DOHH2 (cell line): ENCODE measurements around the gene NRROS.

Experiments
- H3F3A ChIP-seq: fragments of 200-600 bp; sonication (generic), shearing (Covaris generic); 2 replicates; pipeline ENCODE4 v1.6.0; 2016; ENCODE audit warnings: antibody characterized with exemption, mild to moderate bottlenecking; ENCODE audit not compliant: control insufficient read depth, insufficient read depth
- H3K27ac ChIP-seq: fragments of 200-600 bp; sonication (generic); 2 replicates; pipeline ENCODE4 v1.5.1; 2014; ENCODE audit warnings: low read depth, mild to moderate bottlenecking, low read length, moderate library complexity
- H3K27me3 ChIP-seq: fragments of 200-600 bp; sonication (generic); 2 replicates; pipeline ENCODE4 v1.6.1; 2014; ENCODE audit warnings: mild to moderate bottlenecking, low read length, mixed read lengths; ENCODE audit not compliant: control insufficient read depth
- H3K36me3 ChIP-seq: fragments of 200-600 bp; sonication (generic); 2 replicates; pipeline ENCODE4 v1.6.1; 2014; ENCODE audit warnings: mild to moderate bottlenecking, low read length, moderate library complexity, mixed read lengths; ENCODE audit not compliant: control insufficient read depth
- H3K4me1 ChIP-seq: fragments of 200-600 bp; sonication (generic); 2 replicates; pipeline ENCODE4 v1.6.1; 2014; ENCODE audit warnings: mild to moderate bottlenecking, low read length, mixed read lengths; ENCODE audit not compliant: control insufficient read depth
- H3K4me2 ChIP-seq: fragments of 200-600 bp; sonication (generic); 2 replicates; pipeline ENCODE4 v1.6.0; 2014; ENCODE audit warnings: mild to moderate bottlenecking, low read length, moderate library complexity
- H3K4me3 ChIP-seq: fragments of 200-600 bp; sonication (generic); 2 replicates; pipeline ENCODE4 v1.5.1; 2014; ENCODE audit warnings: mild to moderate bottlenecking, low read length, mixed read lengths
- H3K79me2 ChIP-seq: fragments of 200-600 bp; sonication (generic); 2 replicates; pipeline ENCODE4 v1.6.1; 2014; ENCODE audit warnings: mild to moderate bottlenecking, low read length, mixed read lengths; ENCODE audit not compliant: control insufficient read depth
- H3K9me2 ChIP-seq: fragments of 200-600 bp; sonication (generic); replicated peaks from 2 replicates; pipeline ENCODE4 v1.6.1; 2014; ENCODE audit warnings: mild to moderate bottlenecking, low read length, mixed read lengths; ENCODE audit not compliant: control insufficient read depth
- H3K9me3 ChIP-seq: fragments of 200-600 bp; sonication (generic); 2 replicates; pipeline ENCODE4 v1.6.1; 2014; ENCODE audit warnings: antibody characterized with exemption, low read length, mixed read lengths; ENCODE audit not compliant: control insufficient read depth, insufficient read depth
- H4K20me1 ChIP-seq: fragments of 200-600 bp; sonication (generic); 2 replicates; pipeline ENCODE4 v1.6.0; 2014; ENCODE audit warnings: low read depth, mild to moderate bottlenecking, antibody characterized with exemption, low read length, moderate library complexity; ENCODE audit not compliant: control insufficient read depth, insufficient read depth
- EZH2phosphoT487 ChIP-seq: fragments of 200-600 bp; sonication (generic); IDR thresholded peaks from 2 replicates; pipeline ENCODE4 v1.6.1; 2017; ENCODE audit warnings: borderline replicate concordance, mild to moderate bottlenecking, antibody characterized with exemption, low read length, moderate library complexity, mixed read lengths
- TF ChIP-seq, protein P1 (sequence below): fragments of 200-600 bp; sonication (generic); IDR thresholded peaks from one replicate; pipeline ENCODE4 v1.5.1; 2014; ENCODE audit warnings: antibody characterized with exemption, mild to moderate bottlenecking, low read depth, low read length; ENCODE audit not compliant: poor library complexity, severe bottlenecking

NRROS gene

DNA sequence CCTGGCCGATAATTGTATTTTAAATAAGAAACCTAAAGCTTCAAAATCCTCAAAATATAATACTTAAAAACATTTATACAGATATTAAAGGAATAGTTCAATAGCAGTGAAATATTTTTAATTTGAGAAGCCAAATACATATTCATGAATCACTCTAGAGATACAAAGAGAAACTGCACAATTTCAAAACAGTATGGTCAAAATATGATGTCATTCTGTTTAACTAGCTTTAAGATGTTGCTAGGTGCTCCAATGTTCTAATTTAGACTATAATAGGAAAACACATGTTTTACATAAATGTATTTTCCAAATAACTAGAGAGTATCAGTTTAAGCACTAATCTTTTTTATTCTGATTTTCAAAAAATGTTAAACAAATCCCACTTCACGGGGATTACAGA lies 10.3 kb upstream of the NRROS start:
- Histone ChIP-seq H3K36me3 (no peaks in the 10 kb centered on the region), H4K20me1 (no peaks in the 10 kb centered on the region), H3K4me3 (no peak overlapping the region), H3K4me1 (peaks cover 31% of the 10 kb centered on the region), H3K4me2 (no peak overlapping the region), H3K79me2 (no peaks in the 10 kb centered on the region), H3K27me3 (peaks cover 9% of the 10 kb centered on the region), H3K9me2 (no peaks in the 10 kb centered on the region), H3F3A (peaks cover 4% of the 10 kb centered on the region; the same call in 1 of the 2 replicates), H3K27ac (no peak overlapping the region), H3K9me3 (no peaks in the 10 kb centered on the region)
- TF ChIP-seq EZH2phosphoT487, result no peak
- TF ChIP-seq, protein P1, sequence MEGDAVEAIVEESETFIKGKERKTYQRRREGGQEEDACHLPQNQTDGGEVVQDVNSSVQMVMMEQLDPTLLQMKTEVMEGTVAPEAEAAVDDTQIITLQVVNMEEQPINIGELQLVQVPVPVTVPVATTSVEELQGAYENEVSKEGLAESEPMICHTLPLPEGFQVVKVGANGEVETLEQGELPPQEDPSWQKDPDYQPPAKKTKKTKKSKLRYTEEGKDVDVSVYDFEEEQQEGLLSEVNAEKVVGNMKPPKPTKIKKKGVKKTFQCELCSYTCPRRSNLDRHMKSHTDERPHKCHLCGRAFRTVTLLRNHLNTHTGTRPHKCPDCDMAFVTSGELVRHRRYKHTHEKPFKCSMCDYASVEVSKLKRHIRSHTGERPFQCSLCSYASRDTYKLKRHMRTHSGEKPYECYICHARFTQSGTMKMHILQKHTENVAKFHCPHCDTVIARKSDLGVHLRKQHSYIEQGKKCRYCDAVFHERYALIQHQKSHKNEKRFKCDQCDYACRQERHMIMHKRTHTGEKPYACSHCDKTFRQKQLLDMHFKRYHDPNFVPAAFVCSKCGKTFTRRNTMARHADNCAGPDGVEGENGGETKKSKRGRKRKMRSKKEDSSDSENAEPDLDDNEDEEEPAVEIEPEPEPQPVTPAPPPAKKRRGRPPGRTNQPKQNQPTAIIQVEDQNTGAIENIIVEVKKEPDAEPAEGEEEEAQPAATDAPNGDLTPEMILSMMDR, result no peak

DNA sequence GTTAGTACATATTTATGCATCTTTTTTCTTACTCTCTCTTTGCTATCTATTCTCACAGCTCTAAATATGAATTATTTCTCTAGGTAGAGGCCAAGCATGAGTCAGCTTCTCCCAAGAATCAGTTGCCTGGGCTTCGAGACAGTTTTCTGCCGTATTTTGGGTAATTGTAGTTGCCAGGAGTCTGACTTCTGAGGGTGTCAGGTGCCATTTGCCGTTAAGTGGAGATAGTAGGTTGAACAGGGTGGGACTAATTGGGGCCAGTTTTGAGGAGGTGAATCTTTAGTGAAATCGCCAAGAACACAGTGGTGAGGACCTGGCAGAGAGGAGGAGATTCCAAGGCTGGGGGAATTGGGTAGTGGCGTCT lies 7.8 kb upstream of the NRROS start:
- no peak for TF ChIP-seq EZH2phosphoT487
- TF ChIP-seq, protein P1, result no peak
- H3K4me1 ChIP-seq, result peaks cover 31% of the 10 kb centered on the region
- no peaks in the 10 kb centered on the region for H3K9me2 ChIP-seq
- H3K9me3 ChIP-seq, result no peaks in the 10 kb centered on the region
- peaks cover 21% of the 10 kb centered on the region for H3K27me3 ChIP-seq
- peak overlapping the region; percentile 81 for H3K4me2 ChIP-seq
- no peaks in the 10 kb centered on the region for H3K79me2 ChIP-seq
- H3K36me3 ChIP-seq, result no peaks in the 10 kb centered on the region
- H4K20me1 ChIP-seq, result no peaks in the 10 kb centered on the region
- peak overlapping the region; percentile 68; the same call in 1 of the 2 replicates for H3K27ac ChIP-seq
- peak overlapping the region; percentile 84 for H3K4me3 ChIP-seq
- peaks cover 4% of the 10 kb centered on the region; the same call in 1 of the 2 replicates for H3F3A ChIP-seq

DNA sequence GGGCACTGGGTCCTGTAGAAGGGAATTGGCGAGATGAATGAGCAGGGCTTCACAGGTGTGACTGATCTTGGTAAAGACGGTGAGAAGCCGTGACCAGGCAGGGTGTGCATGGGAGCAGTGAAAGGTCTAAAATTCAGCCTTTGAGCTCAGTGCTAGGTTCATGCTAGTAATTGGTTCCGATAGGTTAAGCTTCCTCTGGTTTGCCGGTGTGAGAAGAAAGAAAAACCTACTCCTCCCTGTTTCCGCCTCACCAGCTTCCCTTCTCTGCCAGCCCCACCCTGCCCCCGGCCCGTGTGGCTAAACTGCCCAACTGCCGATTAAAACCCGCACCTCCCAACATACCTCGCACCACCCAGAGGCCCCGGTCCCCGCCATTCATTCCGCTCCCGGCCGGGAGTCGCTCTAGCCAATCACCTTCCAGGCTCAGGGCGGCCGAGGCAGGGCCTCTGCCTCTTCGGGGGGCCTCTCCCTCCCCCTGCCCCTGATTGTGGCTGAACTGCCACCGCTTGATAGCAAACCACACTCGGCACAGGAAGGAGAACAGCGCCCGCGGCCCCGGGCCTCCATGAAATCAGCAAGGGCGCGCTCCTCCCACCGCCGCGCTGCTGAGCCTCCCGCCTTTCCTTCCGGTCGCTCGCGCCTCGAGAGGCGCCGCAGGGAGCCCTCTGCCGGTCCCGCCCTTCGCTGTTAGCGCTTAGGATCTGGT lies 7.3 kb upstream of the NRROS start:
- Histone ChIP-seq H3K79me2 (no peaks in the 10 kb centered on the region), H4K20me1 (no peaks in the 10 kb centered on the region), H3K4me2 (peak overlapping the region; percentile 81), H3K9me3 (no peaks in the 10 kb centered on the region), H3K36me3 (no peaks in the 10 kb centered on the region), H3F3A (peaks cover 4% of the 10 kb centered on the region; the same call in 1 of the 2 replicates), H3K4me3 (peak overlapping the region; percentile 84), H3K4me1 (peaks cover 31% of the 10 kb centered on the region), H3K27ac (peak overlapping the region; percentile 68), H3K9me2 (no peaks in the 10 kb centered on the region), H3K27me3 (peaks cover 24% of the 10 kb centered on the region)
- TF ChIP-seq, protein P1, result no peak
- no peak for TF ChIP-seq EZH2phosphoT487
